HG03520 (cell line): ENCODE data around the gene OPCML.

ENCODE experiments used
- ATAC-seq: cut with Tn5 transposase; IDR thresholded peaks from one replicate; pipeline ENCODE4 v1.9.1; 2021; ENCODE audit warnings: mild to moderate bottlenecking, moderate library complexity; ENCODE audit not compliant: unreplicated experiment

The OPCML gene

GRCh38 chr11:132782102-132782501 is 750.2 kb downstream of the OPCML start:
- no peak for ATAC-seq

- no peak for ATAC-seq
Observed at GRCh38 chr11:132780046-132780445, 752.3 kb downstream of the OPCML start.

- no peak for ATAC-seq
Observed at GRCh38 chr11:132779497-132779896, 752.8 kb downstream of the OPCML start.

GRCh38 chr11:132777067-132777975 is 755.0 kb downstream of the OPCML start:
- ATAC-seq, result no peak

- no peak for ATAC-seq
Observed at GRCh38 chr11:132773751-132774150, 758.5 kb downstream of the OPCML start.

GRCh38 chr11:132772703-132773545 is 759.4 kb downstream of the OPCML start:
- no peak for ATAC-seq

GRCh38 chr11:132771746-132772145 is 760.6 kb downstream of the OPCML start:
- no peak for ATAC-seq

- no peak for ATAC-seq
Observed at GRCh38 chr11:132770829-132771530, 761.3 kb downstream of the OPCML start.

GRCh38 chr11:132763503-132763902 is 768.8 kb downstream of the OPCML start:
- no peak for ATAC-seq

- ATAC-seq, result no peak
Observed at GRCh38 chr11:132755934-132756333, 776.4 kb downstream of the OPCML start.

GRCh38 chr11:132751516-132752250 is 780.6 kb downstream of the OPCML start:
- ATAC-seq, result no peak

- ATAC-seq, result no peak
Observed at GRCh38 chr11:132746305-132746704, 786.0 kb downstream of the OPCML start.

- no peak for ATAC-seq
Observed at GRCh38 chr11:132745306-132745705, 787.0 kb downstream of the OPCML start.

GRCh38 chr11:132744771-132745170 is 787.5 kb downstream of the OPCML start:
- no peak for ATAC-seq

GRCh38 chr11:132743601-132744000 is 788.7 kb downstream of the OPCML start:
- ATAC-seq, result no peak

GRCh38 chr11:132742929-132743328 is 789.4 kb downstream of the OPCML start:
- no peak for ATAC-seq

GRCh38 chr11:132734217-132734616 is 798.1 kb downstream of the OPCML start:
- no peak for ATAC-seq

GRCh38 chr11:132728026-132728425 is 804.3 kb downstream of the OPCML start:
- no peak for ATAC-seq

- ATAC-seq, result no peak
Observed at GRCh38 chr11:132721526-132721925, 810.8 kb downstream of the OPCML start.

GRCh38 chr11:132719684-132720083 is 812.6 kb downstream of the OPCML start:
- no peak for ATAC-seq
